NCI-H524 treated with DMSO at 0.1 percent for 48 hours (cell line): Measurements from ENCODE around the gene CCNT1.

ENCODE experiments used
- DNase-seq: peaks from one replicate; lab custom pipeline; 2025; lab: John Stamatoyannopoulos, UW

The CCNT1 gene

GRCh38 chr12:48640854-48641253 lies 75.7 kb downstream of the CCNT1 start:
- no peak for DNase-seq

GRCh38 chr12:48640428-48640827 lies 76.1 kb downstream of the CCNT1 start:
- DNase-seq = no peak
